DMS153 (cell line): Measurements from ENCODE around the gene THADA.

Source experiments
- DNase-seq: peaks from one replicate; lab custom pipeline; 2025; lab: John Stamatoyannopoulos, UW

Gene THADA

GRCh38 chr2:43441195-43441594 is 154.6 kb downstream of the THADA start:
- DNase-seq: no peak

- DNase-seq: no peak
Observed at GRCh38 chr2:43438858-43439655, 156.8 kb downstream of the THADA start.

GRCh38 chr2:43438342-43438741 is 157.5 kb downstream of the THADA start:
- no peak for DNase-seq

- DNase-seq: no peak
Observed at GRCh38 chr2:43437363-43437762, 158.5 kb downstream of the THADA start.

GRCh38 chr2:43436431-43436830 is 159.4 kb downstream of the THADA start:
- DNase-seq: no peak

GRCh38 chr2:43435746-43436145 is 160.1 kb downstream of the THADA start:
- DNase-seq: no peak

- no peak for DNase-seq
Observed at GRCh38 chr2:43430489-43430888, 165.3 kb downstream of the THADA start.

- no peak for DNase-seq
Observed at GRCh38 chr2:43429369-43429768, 166.5 kb downstream of the THADA start.

- DNase-seq: no peak
Observed at GRCh38 chr2:43427032-43427424, 168.8 kb downstream of the THADA start.

GRCh38 chr2:43426305-43427031 is 169.4 kb downstream of the THADA start:
- peak; percentile 63 for DNase-seq

- no peak for DNase-seq
Observed at GRCh38 chr2:43425659-43426058, 170.2 kb downstream of the THADA start.

GRCh38 chr2:43424262-43425207 is 171.3 kb downstream of the THADA start:
- DNase-seq: no peak

GRCh38 chr2:43423941-43424261 is 171.9 kb downstream of the THADA start:
- no peak for DNase-seq

- no peak for DNase-seq
Observed at GRCh38 chr2:43421194-43421593, 174.6 kb downstream of the THADA start.

- DNase-seq: no peak
Observed at GRCh38 chr2:43420389-43420801, 175.4 kb downstream of the THADA start.

- DNase-seq: no peak
Observed at GRCh38 chr2:43419876-43420275, 176.0 kb downstream of the THADA start.

- DNase-seq: no peak
Observed at GRCh38 chr2:43419243-43419642, 176.6 kb downstream of the THADA start.

GRCh38 chr2:43418680-43419079 is 177.2 kb downstream of the THADA start:
- DNase-seq: no peak

- no peak for DNase-seq
Observed at GRCh38 chr2:43417300-43417699, 178.5 kb downstream of the THADA start.

GRCh38 chr2:43415592-43415991 is 180.2 kb downstream of the THADA start:
- DNase-seq: no peak

GRCh38 chr2:43414586-43415135 is 181.2 kb downstream of the THADA start:
- no peak for DNase-seq

GRCh38 chr2:43414033-43414432 is 181.8 kb downstream of the THADA start:
- DNase-seq: no peak
